GM19043 (cell line): ENCODE data around the gene AJAP1.

Experiments
- ATAC-seq: cut with Tn5 transposase; IDR thresholded peaks from one replicate; pipeline ENCODE4 v1.9.1; 2021; ENCODE audit warnings: low read depth; ENCODE audit not compliant: unreplicated experiment

The AJAP1 gene

GRCh38 chr1:4628992-4629391 is 25.4 kb upstream of the AJAP1 start:
- ATAC-seq, result no peak

GRCh38 chr1:4630561-4630960 is 23.8 kb upstream of the AJAP1 start:
- ATAC-seq, result no peak

GRCh38 chr1:4631321-4631720 is 23.1 kb upstream of the AJAP1 start:
- no peak for ATAC-seq

GRCh38 chr1:4633346-4633745 is 21.1 kb upstream of the AJAP1 start:
- no peak for ATAC-seq

GRCh38 chr1:4634156-4634792 is 20.1 kb upstream of the AJAP1 start:
- no peak for ATAC-seq

GRCh38 chr1:4634793-4635406 is 19.5 kb upstream of the AJAP1 start:
- ATAC-seq, result no peak

GRCh38 chr1:4636186-4636585 is 18.2 kb upstream of the AJAP1 start:
- no peak for ATAC-seq

- no peak for ATAC-seq
Observed at GRCh38 chr1:4636644-4637380, 17.6 kb upstream of the AJAP1 start.

GRCh38 chr1:4637616-4638344 is 16.6 kb upstream of the AJAP1 start:
- no peak for ATAC-seq

- ATAC-seq, result no peak
Observed at GRCh38 chr1:4638345-4638729, 16.1 kb upstream of the AJAP1 start.

- ATAC-seq, result no peak
Observed at GRCh38 chr1:4640931-4641330, 13.5 kb upstream of the AJAP1 start.

- ATAC-seq, result no peak
Observed at GRCh38 chr1:4647391-4647790, 7.0 kb upstream of the AJAP1 start.

GRCh38 chr1:4648657-4649056 is 5.8 kb upstream of the AJAP1 start:
- no peak for ATAC-seq

GRCh38 chr1:4650481-4650880 is 3.9 kb upstream of the AJAP1 start:
- no peak for ATAC-seq

- no peak for ATAC-seq
Observed at GRCh38 chr1:4650981-4651380, 3.4 kb upstream of the AJAP1 start.

- ATAC-seq, result peak; percentile 61
Observed at GRCh38 chr1:4652631-4653327, 1.6 kb upstream of the AJAP1 start.

- ATAC-seq, result no peak
Observed at GRCh38 chr1:4653328-4653660, 1.1 kb upstream of the AJAP1 start.

- no peak for ATAC-seq
Observed at GRCh38 chr1:4654764-4655673, 610 bp downstream of the AJAP1 start.

GRCh38 chr1:4655674-4656532 is 1.5 kb downstream of the AJAP1 start:
- ATAC-seq, result no peak
